Adrenal gland (tissue), 12 donors: ENCODE results near the gene TNXB. TPM values are rescaled to one million over a fixed set of nuclear protein-coding genes. Genes with fewer than 3 reads are reported as not detected.

ENCODE experiments used
- DNase-seq, 7 donors: peaks; one replicate each; pipeline ENCODE4 v3.0.0-alpha.2; 2019 to 2020
- H3K27ac ChIP-seq, 5 donors: fragments of 200-600 bp; sonication (generic) in 4 of 5; 1 replicate in 3 of 5; 2 replicates in 2 of 5; pipeline versions ENCODE4 v1.5.1 to v1.8.0; 2016 to 2020; ENCODE audit warnings: mild to moderate bottlenecking in 1 of 5
- H3K27me3 ChIP-seq: fragments of 200-600 bp; 2 replicates; pipeline ENCODE4 v1.8.0; 2021
- H3K36me3 ChIP-seq, 2 donors: fragments of 200-600 bp; replicated peaks in 1 of 2; 1 replicate in 1 of 2; 2 replicates in 1 of 2; pipeline versions ENCODE4 v1.5.1 to v1.8.0; 2018 to 2022
- H3K4me1 ChIP-seq, 2 donors: fragments of 200-600 bp; replicated peaks in 1 of 2; 1 replicate in 1 of 2; 2 replicates in 1 of 2; pipeline versions ENCODE4 v1.5.1 to v1.8.0; 2018 to 2021
- H3K4me3 ChIP-seq, 4 donors: fragments of 200-600 bp; sonication (generic) in 3 of 4; one replicate each; pipeline ENCODE4 v1.5.1; 2016 to 2018
- H3K9me3 ChIP-seq, 3 donors: fragments of 200-600 bp; sonication (generic) in 1 of 3; replicated peaks in 1 of 3; 1 replicate in 2 of 3; 2 replicates in 1 of 3; pipeline versions ENCODE4 v1.5.1 to v1.8.0; 2016 to 2021
- POLR2A ChIP-seq, 2 donors: fragments of 450-650 bp; IDR thresholded peaks; one replicate each; pipeline ENCODE4 v1.6.1; 2017; ENCODE audit warnings: antibody characterized with exemption in 2 of 2, mild to moderate bottlenecking in 2 of 2, moderate library complexity in 1 of 2
- WGBS, 4 donors: extraction: QIAGEN DNeasy Blood & Tissue Kit in 2 of 4; methylation state at CpG; one replicate each; pipeline versions ENCODE4 v1.1.5 to v1.1.7; 2013 to 2017; 5-methylcytosine and 5-hydroxymethylcytosine counted together
- intact Hi-C, 2 donors: fragments of 100-400 bp; cut with DNase I; formaldehyde crosslinking; loops; one replicate each; pipeline versions ENCODE4 v1.14.1 to v1.15.0; 2022 to 2023
- polyA plus RNA-seq, 3 donors: library from polyadenylated mRNA; stranded (reverse); fragments of 200-250 nt in 2 of 3; fragments of 350-450 nt in 1 of 3; fragmentation: Illumina TruSeq in 1 of 3; extraction: RNeasy Lipid Tissue Mini Kit (QIAGEN cat#74804) in 1 of 3; gene quantifications; one replicate each; pipeline ENCODE4 v1.2.3, GENCODE V29; 2013 to 2014
- total RNA-seq, 9 donors: library from RNA; depleted of rRNA in 4 of 9; stranded (reverse); fragments of >200 nt in 4 of 9; fragments of 120-200 nt in 1 of 9; fragmentation: NEBNext Ultra II Directional in 1 of 9; extraction: Animal tissue kit (Norgen Biotek cat#: 25700) in 1 of 9; gene quantifications; one replicate each; pipeline versions ENCODE4 v1.1.0 to v1.2.4, GENCODE V29; 2013 to 2023
- TF ChIP-seq, protein P1 (sequence below), 6 experiments: fragments of 450-650 bp in 4 of 6; fragments of 200-600 bp in 2 of 6; sonication (generic) in 1 of 6; IDR thresholded peaks; 1 replicate in 5 of 6; 2 replicates in 1 of 6; pipeline versions ENCODE4 v1.5.1 to v1.8.0; 2016 to 2021; ENCODE audit warnings: antibody characterized with exemption in 6 of 6, mild to moderate bottlenecking in 2 of 6, moderate library complexity in 1 of 6
- donor health status: healthy with polysubstance abuse.
- donor health status: Bipolar disorder and iron deficiency.
- donor health status: DM: yes; HTN: yes; CAD: no.
- donor health status: DM: no; HTN: no; CAD: no.
- donor health status: DM: no; HTN: no; CAD: no.
- donor health status: DM: yes; HTN: yes; CAD: no.

TNXB gene
- total and polyA plus RNA-seq, 12 donors, result 19.6 to 506 (median 213) TPM

DNA sequence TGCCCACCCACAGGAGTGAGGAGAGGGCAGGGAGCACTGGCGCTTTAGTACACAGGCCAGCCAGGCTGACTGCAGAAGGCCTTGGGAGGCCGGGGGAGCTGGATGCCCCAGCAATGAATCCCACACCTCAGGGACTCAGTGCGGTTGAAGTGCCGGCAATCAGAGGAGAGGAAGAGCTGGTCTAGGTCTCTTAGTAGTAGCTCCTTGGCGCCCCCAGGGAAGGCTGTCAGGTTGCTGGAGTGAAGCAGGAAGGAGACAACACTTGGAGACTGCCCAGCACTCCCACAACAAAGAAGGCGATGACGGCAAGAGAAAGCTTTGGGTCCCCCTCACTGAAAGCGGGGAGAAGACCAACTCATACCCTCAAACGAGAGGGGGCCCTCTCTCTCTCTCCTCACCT lies 8.3 kb upstream of the TNXB start:
- TF ChIP-seq POLR2A (IDR thresholded peaks at IDR 0.05), result no peak
- TF ChIP-seq, protein P1, sequence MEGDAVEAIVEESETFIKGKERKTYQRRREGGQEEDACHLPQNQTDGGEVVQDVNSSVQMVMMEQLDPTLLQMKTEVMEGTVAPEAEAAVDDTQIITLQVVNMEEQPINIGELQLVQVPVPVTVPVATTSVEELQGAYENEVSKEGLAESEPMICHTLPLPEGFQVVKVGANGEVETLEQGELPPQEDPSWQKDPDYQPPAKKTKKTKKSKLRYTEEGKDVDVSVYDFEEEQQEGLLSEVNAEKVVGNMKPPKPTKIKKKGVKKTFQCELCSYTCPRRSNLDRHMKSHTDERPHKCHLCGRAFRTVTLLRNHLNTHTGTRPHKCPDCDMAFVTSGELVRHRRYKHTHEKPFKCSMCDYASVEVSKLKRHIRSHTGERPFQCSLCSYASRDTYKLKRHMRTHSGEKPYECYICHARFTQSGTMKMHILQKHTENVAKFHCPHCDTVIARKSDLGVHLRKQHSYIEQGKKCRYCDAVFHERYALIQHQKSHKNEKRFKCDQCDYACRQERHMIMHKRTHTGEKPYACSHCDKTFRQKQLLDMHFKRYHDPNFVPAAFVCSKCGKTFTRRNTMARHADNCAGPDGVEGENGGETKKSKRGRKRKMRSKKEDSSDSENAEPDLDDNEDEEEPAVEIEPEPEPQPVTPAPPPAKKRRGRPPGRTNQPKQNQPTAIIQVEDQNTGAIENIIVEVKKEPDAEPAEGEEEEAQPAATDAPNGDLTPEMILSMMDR (IDR thresholded peaks at IDR 0.05), result no peak
- Histone ChIP-seq H3K27ac (no peak overlapping the region), H3K27me3 (no peaks in the 10 kb centered on the region), H3K4me3 (no peak overlapping the region), H3K9me3 (no peaks in the 10 kb centered on the region), H3K36me3 (peaks cover 0 to 73% of the 10 kb centered on the region in 2 donors), H3K4me1 (peaks cover 10 to 34% of the 10 kb centered on the region in 2 donors)
- intact Hi-C loops, result loop anchor here (5.0 to 10.0 kb wide), 3 partner anchors 40 to 63 kb away; partner anchors contain the start of gene EGFL8 (in 1 of the 2)
- WGBS, 4 donors, result 80 to 95% (median 85%) methylated on average over 3 to 9 of the region's 9 CpGs
- DNase-seq, result peak in 1 of 7 donors; percentile 48

DNA sequence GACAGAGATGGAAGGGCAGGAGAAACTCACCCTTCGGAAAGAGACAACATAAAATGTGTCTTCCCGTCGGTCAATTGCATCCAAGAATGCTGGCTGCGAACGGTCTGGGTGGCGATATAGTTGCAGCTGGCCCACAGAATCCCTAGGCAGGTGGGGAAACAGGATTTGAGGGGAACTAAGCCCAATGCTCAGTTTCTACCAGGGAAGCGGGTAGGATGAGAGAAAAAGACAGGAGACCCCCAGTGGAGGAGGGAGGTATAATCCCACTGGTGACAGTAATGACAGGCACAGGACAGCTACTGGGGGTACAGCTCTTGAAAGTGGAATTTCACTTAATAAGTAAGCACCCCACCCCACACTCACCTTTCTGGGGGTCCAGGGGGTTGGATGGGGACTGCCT lies 7.5 kb upstream of the TNXB start:
- peaks cover 0 to 65% of the 10 kb centered on the region in 2 donors for H3K36me3 ChIP-seq
- intact Hi-C loops, result loop anchor here (5.0 to 10.0 kb wide), 3 partner anchors 41 to 62 kb away; partner anchors contain the start of gene EGFL8 (in 1 of the 2)
- no peak for TF ChIP-seq POLR2A (IDR thresholded peaks at IDR 0.05)
- TF ChIP-seq, protein P1 (IDR thresholded peaks at IDR 0.05), result peak in 5 of 6 experiments; percentile 10 to 34 (median 25)
- 90 to 96% (median 92%) methylated on average over 7 of the region's 7 CpGs for WGBS, 4 donors
- no peaks in the 10 kb centered on the region for H3K27me3 ChIP-seq
- H3K4me3 ChIP-seq, result no peak overlapping the region
- peak in 1 of 7 donors; percentile 45 for DNase-seq
- peak overlapping the region in 1 of 5 donors; percentile 15 for H3K27ac ChIP-seq
- no peaks in the 10 kb centered on the region for H3K9me3 ChIP-seq
- H3K4me1 ChIP-seq, result peaks cover 10 to 37% of the 10 kb centered on the region in 2 donors

DNA sequence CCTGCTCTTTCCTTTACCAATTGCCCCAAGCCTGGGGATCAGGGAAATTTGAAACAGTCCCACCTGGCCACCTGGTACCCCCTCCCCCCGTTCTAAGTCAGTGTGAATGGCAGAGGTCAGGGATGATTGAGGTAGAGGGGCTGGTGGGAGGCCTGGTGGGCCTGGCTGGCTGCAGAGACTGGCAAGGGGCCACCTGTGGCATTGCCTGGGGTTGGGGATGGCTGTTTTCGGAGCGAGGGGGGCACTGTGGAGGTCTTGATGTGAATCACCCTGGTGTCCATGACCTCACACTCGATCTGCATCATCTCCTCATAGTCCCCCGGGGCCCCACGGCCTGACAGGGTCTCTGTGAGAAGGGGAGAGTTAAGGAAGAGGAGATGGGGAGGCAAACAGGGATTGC lies 6.5 kb upstream of the TNXB start:
- no peaks in the 10 kb centered on the region for H3K27me3 ChIP-seq
- H3K27ac ChIP-seq, result no peak overlapping the region
- peak in 1 of 7 donors; percentile 52 for DNase-seq
- no peak overlapping the region for H3K4me3 ChIP-seq
- WGBS, 4 donors, result 70 to 78% (median 76%) methylated on average over 6 of the region's 6 CpGs
- TF ChIP-seq POLR2A (IDR thresholded peaks at IDR 0.05), result no peak
- TF ChIP-seq, protein P1 (IDR thresholded peaks at IDR 0.05), result no peak
- H3K36me3 ChIP-seq, result peaks cover 0 to 55% of the 10 kb centered on the region in 2 donors
- H3K9me3 ChIP-seq, result no peaks in the 10 kb centered on the region
- intact Hi-C loops, result loop anchor here (5.0 to 10.0 kb wide), 3 partner anchors 42 to 61 kb away; partner anchors contain the start of gene EGFL8 (in 1 of the 2)
- peaks cover 15 to 37% of the 10 kb centered on the region in 2 donors for H3K4me1 ChIP-seq

DNA sequence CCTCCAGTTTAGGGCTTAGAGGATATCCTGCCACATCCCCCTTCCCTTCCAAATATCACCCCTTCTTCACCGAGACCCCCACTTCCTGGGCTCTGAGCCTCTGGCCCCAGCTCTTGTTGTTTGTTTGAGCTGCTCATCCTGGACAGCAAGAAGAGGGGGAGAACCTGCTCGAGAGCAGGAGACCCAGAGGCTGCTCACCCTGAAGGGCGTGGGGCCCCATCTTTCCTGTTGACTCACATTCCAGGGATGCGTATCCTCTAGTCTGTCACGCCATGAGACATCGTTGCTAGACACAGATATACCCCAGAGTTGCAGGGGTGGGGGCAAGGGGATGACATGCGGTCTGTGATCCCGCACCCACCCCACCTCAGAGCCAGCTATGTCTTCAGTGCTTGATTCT lies 5.7 kb upstream of the TNXB start:
- no peaks in the 10 kb centered on the region for H3K27me3 ChIP-seq
- H3K4me3 ChIP-seq, result no peak overlapping the region
- peak in 1 of 7 donors; percentile 57 for DNase-seq
- H3K9me3 ChIP-seq, result no peaks in the 10 kb centered on the region
- intact Hi-C loops, result loop anchor here (5.0 to 10.0 kb wide), 4 partner anchors 43 to 78 kb away; partner anchors contain the start of genes EGFL8 (in 1 of the 2), GPSM3 (in 1 of the 2) and PBX2 (in 1 of the 2)
- H3K4me1 ChIP-seq, result peaks cover 15 to 37% of the 10 kb centered on the region in 2 donors
- TF ChIP-seq POLR2A (IDR thresholded peaks at IDR 0.05), result no peak
- TF ChIP-seq, protein P1 (IDR thresholded peaks at IDR 0.05), result no peak
- H3K27ac ChIP-seq, result peak overlapping the region in 2 of 5 donors; percentile 60 to 85
- 70 to 86% (median 76%) methylated on average over 7 to 8 of the region's 8 CpGs for WGBS, 4 donors
- peaks cover 0 to 46% of the 10 kb centered on the region in 2 donors for H3K36me3 ChIP-seq
